ENCODE measurements around the gene KAT6B.

DNA sequence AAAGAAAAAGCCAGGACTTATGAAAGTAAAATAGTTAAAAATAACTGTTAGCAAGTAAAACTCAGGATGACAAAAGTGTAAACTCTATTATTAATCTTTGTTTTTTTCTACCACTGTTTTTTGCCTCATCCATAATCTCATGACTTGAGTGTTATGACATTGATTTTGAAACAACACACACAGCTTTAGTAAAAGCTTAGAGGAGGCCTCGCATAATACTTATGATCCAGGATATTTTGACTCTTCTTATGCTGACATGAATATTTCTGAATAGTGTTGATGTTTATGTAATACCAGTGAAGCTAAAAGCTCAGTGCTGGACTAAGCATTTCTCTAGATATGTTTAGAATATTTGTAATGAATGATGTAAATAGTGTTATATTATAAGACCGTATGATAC lies 10.5 kb downstream of the KAT6B start:
- TF ChIP-seq, protein P1, sequence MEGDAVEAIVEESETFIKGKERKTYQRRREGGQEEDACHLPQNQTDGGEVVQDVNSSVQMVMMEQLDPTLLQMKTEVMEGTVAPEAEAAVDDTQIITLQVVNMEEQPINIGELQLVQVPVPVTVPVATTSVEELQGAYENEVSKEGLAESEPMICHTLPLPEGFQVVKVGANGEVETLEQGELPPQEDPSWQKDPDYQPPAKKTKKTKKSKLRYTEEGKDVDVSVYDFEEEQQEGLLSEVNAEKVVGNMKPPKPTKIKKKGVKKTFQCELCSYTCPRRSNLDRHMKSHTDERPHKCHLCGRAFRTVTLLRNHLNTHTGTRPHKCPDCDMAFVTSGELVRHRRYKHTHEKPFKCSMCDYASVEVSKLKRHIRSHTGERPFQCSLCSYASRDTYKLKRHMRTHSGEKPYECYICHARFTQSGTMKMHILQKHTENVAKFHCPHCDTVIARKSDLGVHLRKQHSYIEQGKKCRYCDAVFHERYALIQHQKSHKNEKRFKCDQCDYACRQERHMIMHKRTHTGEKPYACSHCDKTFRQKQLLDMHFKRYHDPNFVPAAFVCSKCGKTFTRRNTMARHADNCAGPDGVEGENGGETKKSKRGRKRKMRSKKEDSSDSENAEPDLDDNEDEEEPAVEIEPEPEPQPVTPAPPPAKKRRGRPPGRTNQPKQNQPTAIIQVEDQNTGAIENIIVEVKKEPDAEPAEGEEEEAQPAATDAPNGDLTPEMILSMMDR (IDR thresholded peaks at IDR 0.05; ENCODE audit: control extremely low read depth in 1 of 3, insufficient read depth in 1 of 3, low read depth in 1 of 3, low read length in 3 of 3): no peak
- TF ChIP-seq CEBPB (IDR thresholded peaks at IDR 0.05; ENCODE audit: low read depth, low read length) (no peak), JUN (IDR thresholded peaks at IDR 0.05; ENCODE audit: low read depth, low read length) (no peak), POLR2AphosphoS5 (IDR thresholded peaks at IDR 0.05; ENCODE audit: low read depth, low read length) (no peak), CHD2 (IDR thresholded peaks at IDR 0.05; ENCODE audit: low read length) (no peak), TAF1 (IDR thresholded peaks at IDR 0.05; ENCODE audit: low read depth, low read length) (no peak), ZNF274 (IDR thresholded peaks at IDR 0.05; ENCODE audit: borderline replicate concordance, extremely low read depth, low read length) (no peak), EGR1 (IDR thresholded peaks at IDR 0.05; ENCODE audit: borderline replicate concordance, low read depth, low read length) (no peak), TEAD4 (IDR thresholded peaks at IDR 0.05; ENCODE audit: low read depth, low read length) (no peak), POLR2A (IDR thresholded peaks at IDR 0.05; ENCODE audit: control extremely low read depth in 1 of 2, low read depth in 2 of 2, low read length in 2 of 2) (no peak)
- TF ChIP-seq, protein P2, sequence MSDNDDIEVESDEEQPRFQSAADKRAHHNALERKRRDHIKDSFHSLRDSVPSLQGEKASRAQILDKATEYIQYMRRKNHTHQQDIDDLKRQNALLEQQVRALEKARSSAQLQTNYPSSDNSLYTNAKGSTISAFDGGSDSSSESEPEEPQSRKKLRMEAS (IDR thresholded peaks at IDR 0.05): no peak

All from H1 (cell line).